ENCODE measurements around the gene OR1L8.

DNA sequence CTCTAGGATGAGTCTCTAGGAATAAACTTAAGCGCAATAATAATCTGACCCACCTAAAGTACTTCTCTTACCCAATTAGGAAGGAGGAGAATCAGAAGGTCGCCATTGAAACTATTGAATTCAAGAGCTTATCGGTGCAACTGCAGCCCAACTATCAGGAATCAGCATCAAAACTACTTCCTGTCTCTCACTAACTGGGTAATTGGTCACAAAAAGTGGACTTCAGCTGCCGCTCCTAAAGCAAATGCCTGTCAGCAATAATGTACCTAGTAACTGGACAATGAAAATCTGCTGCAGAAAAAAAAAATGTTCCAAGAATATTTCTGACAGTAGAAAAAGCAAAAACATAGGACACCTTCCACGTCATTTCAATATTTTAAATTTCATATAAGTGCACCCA, 3.3 kb downstream of the OR1L8 start:
- TF ChIP-seq, protein P1, sequence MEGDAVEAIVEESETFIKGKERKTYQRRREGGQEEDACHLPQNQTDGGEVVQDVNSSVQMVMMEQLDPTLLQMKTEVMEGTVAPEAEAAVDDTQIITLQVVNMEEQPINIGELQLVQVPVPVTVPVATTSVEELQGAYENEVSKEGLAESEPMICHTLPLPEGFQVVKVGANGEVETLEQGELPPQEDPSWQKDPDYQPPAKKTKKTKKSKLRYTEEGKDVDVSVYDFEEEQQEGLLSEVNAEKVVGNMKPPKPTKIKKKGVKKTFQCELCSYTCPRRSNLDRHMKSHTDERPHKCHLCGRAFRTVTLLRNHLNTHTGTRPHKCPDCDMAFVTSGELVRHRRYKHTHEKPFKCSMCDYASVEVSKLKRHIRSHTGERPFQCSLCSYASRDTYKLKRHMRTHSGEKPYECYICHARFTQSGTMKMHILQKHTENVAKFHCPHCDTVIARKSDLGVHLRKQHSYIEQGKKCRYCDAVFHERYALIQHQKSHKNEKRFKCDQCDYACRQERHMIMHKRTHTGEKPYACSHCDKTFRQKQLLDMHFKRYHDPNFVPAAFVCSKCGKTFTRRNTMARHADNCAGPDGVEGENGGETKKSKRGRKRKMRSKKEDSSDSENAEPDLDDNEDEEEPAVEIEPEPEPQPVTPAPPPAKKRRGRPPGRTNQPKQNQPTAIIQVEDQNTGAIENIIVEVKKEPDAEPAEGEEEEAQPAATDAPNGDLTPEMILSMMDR (IDR thresholded peaks at IDR 0.05) = no peak
- no peak for TF ChIP-seq POLR2A (IDR thresholded peaks at IDR 0.05)
- TF ChIP-seq POLR2AphosphoS5 (IDR thresholded peaks at IDR 0.05) = no peak
